A673 (cell line): ENCODE data around the gene IL33.

ENCODE experiments used
- EZH2 ChIP-seq: fragments of 200-600 bp; sonication (generic); IDR thresholded peaks from 2 replicates; pipeline ENCODE4 v1.6.1; 2017; ENCODE audit warnings: borderline replicate concordance, low read depth, mild to moderate bottlenecking, mixed read lengths, antibody characterized with exemption, low read length; ENCODE audit not compliant: poor library complexity, severe bottlenecking
- TF ChIP-seq, protein P1 (sequence below): fragments of 300-800, 200-600 bp; sonication (generic); conservative IDR thresholded peaks from 2 replicates; pipeline ENCODE4 v1.5.1; 2017; ENCODE audit warnings: low read depth, mild to moderate bottlenecking, antibody characterized with exemption, low read length, moderate library complexity, mixed read lengths

DNA sequence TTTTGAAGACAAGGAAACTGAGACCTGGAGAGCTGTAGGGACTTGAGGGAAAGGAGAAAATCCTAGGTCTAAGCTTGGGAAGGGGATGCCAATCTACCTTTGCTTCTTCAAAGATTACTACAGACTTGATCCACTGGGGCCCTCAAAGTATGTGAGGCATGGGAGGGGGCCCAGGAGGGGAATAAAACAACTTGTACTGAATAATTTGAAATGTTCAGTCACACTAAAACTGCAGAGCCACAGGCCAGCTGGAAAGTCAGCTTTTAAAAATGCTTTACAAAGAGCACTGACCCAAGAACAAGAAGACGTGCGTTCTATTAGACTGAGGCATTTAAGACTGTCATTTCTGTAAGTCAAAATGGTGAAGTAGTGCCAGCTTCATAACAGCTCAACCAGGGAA, 13.6 kb downstream of the IL33 start:
- TF ChIP-seq, protein P1, sequence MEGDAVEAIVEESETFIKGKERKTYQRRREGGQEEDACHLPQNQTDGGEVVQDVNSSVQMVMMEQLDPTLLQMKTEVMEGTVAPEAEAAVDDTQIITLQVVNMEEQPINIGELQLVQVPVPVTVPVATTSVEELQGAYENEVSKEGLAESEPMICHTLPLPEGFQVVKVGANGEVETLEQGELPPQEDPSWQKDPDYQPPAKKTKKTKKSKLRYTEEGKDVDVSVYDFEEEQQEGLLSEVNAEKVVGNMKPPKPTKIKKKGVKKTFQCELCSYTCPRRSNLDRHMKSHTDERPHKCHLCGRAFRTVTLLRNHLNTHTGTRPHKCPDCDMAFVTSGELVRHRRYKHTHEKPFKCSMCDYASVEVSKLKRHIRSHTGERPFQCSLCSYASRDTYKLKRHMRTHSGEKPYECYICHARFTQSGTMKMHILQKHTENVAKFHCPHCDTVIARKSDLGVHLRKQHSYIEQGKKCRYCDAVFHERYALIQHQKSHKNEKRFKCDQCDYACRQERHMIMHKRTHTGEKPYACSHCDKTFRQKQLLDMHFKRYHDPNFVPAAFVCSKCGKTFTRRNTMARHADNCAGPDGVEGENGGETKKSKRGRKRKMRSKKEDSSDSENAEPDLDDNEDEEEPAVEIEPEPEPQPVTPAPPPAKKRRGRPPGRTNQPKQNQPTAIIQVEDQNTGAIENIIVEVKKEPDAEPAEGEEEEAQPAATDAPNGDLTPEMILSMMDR: no peak
- no peak for TF ChIP-seq EZH2
